DOHH2 (cell line): ENCODE results near the gene SNRNP25.

Experiments
- H3F3A ChIP-seq: fragments of 200-600 bp; sonication (generic), shearing (Covaris generic); 2 replicates; pipeline ENCODE4 v1.6.0; 2016; ENCODE audit warnings: antibody characterized with exemption, mild to moderate bottlenecking; ENCODE audit not compliant: control insufficient read depth, insufficient read depth
- H3K27ac ChIP-seq: fragments of 200-600 bp; sonication (generic); 2 replicates; pipeline ENCODE4 v1.5.1; 2014; ENCODE audit warnings: low read depth, mild to moderate bottlenecking, low read length, moderate library complexity
- H3K27me3 ChIP-seq: fragments of 200-600 bp; sonication (generic); 2 replicates; pipeline ENCODE4 v1.6.1; 2014; ENCODE audit warnings: mild to moderate bottlenecking, low read length, mixed read lengths; ENCODE audit not compliant: control insufficient read depth
- H3K36me3 ChIP-seq: fragments of 200-600 bp; sonication (generic); 2 replicates; pipeline ENCODE4 v1.6.1; 2014; ENCODE audit warnings: mild to moderate bottlenecking, low read length, moderate library complexity, mixed read lengths; ENCODE audit not compliant: control insufficient read depth
- H3K4me1 ChIP-seq: fragments of 200-600 bp; sonication (generic); 2 replicates; pipeline ENCODE4 v1.6.1; 2014; ENCODE audit warnings: mild to moderate bottlenecking, low read length, mixed read lengths; ENCODE audit not compliant: control insufficient read depth
- H3K4me2 ChIP-seq: fragments of 200-600 bp; sonication (generic); 2 replicates; pipeline ENCODE4 v1.6.0; 2014; ENCODE audit warnings: mild to moderate bottlenecking, low read length, moderate library complexity
- H3K4me3 ChIP-seq: fragments of 200-600 bp; sonication (generic); 2 replicates; pipeline ENCODE4 v1.5.1; 2014; ENCODE audit warnings: mild to moderate bottlenecking, low read length, mixed read lengths
- H3K79me2 ChIP-seq: fragments of 200-600 bp; sonication (generic); 2 replicates; pipeline ENCODE4 v1.6.1; 2014; ENCODE audit warnings: mild to moderate bottlenecking, low read length, mixed read lengths; ENCODE audit not compliant: control insufficient read depth
- H3K9me2 ChIP-seq: fragments of 200-600 bp; sonication (generic); replicated peaks from 2 replicates; pipeline ENCODE4 v1.6.1; 2014; ENCODE audit warnings: mild to moderate bottlenecking, low read length, mixed read lengths; ENCODE audit not compliant: control insufficient read depth
- H3K9me3 ChIP-seq: fragments of 200-600 bp; sonication (generic); 2 replicates; pipeline ENCODE4 v1.6.1; 2014; ENCODE audit warnings: antibody characterized with exemption, low read length, mixed read lengths; ENCODE audit not compliant: control insufficient read depth, insufficient read depth
- H4K20me1 ChIP-seq: fragments of 200-600 bp; sonication (generic); 2 replicates; pipeline ENCODE4 v1.6.0; 2014; ENCODE audit warnings: low read depth, mild to moderate bottlenecking, antibody characterized with exemption, low read length, moderate library complexity; ENCODE audit not compliant: control insufficient read depth, insufficient read depth
- CTCF ChIP-seq: fragments of 200-600 bp; sonication (generic); IDR thresholded peaks from one replicate; pipeline ENCODE4 v1.5.1; 2014; ENCODE audit warnings: antibody characterized with exemption, mild to moderate bottlenecking, low read depth, low read length; ENCODE audit not compliant: poor library complexity, severe bottlenecking
- EZH2phosphoT487 ChIP-seq: fragments of 200-600 bp; sonication (generic); IDR thresholded peaks from 2 replicates; pipeline ENCODE4 v1.6.1; 2017; ENCODE audit warnings: borderline replicate concordance, mild to moderate bottlenecking, antibody characterized with exemption, low read length, moderate library complexity, mixed read lengths

SNRNP25 gene

GRCh38 chr16:62968-63391 lies 9.4 kb downstream of the SNRNP25 start:
- TF ChIP-seq EZH2phosphoT487 (no peak), CTCF (no peak)
- no peaks in the 10 kb centered on the region for H3F3A ChIP-seq
- no peak overlapping the region for H3K4me2 ChIP-seq
- H3K9me2 ChIP-seq: no peaks in the 10 kb centered on the region
- no peaks in the 10 kb centered on the region for H3K9me3 ChIP-seq
- peaks cover 13% of the 10 kb centered on the region for H3K36me3 ChIP-seq
- H3K27me3 ChIP-seq: peaks cover 10% of the 10 kb centered on the region; the same call in 1 of the 2 replicates
- no peak overlapping the region for H3K4me3 ChIP-seq
- no peaks in the 10 kb centered on the region for H3K4me1 ChIP-seq
- no peaks in the 10 kb centered on the region for H4K20me1 ChIP-seq
- no peak overlapping the region for H3K27ac ChIP-seq
- no peaks in the 10 kb centered on the region for H3K79me2 ChIP-seq

GRCh38 chr16:63466-63865 lies 9.8 kb downstream of the SNRNP25 start:
- no peaks in the 10 kb centered on the region for H3K9me3 ChIP-seq
- no peaks in the 10 kb centered on the region for H3K79me2 ChIP-seq
- no peaks in the 10 kb centered on the region for H3K9me2 ChIP-seq
- no peak overlapping the region for H3K4me3 ChIP-seq
- no peaks in the 10 kb centered on the region for H3K4me1 ChIP-seq
- no peaks in the 10 kb centered on the region for H4K20me1 ChIP-seq
- H3K27me3 ChIP-seq: peaks cover 10% of the 10 kb centered on the region; the same call in 1 of the 2 replicates
- H3K4me2 ChIP-seq: no peak overlapping the region
- peaks cover 8% of the 10 kb centered on the region for H3K36me3 ChIP-seq
- H3K27ac ChIP-seq: no peak overlapping the region
- no peak for TF ChIP-seq CTCF
- no peak for TF ChIP-seq EZH2phosphoT487
- no peaks in the 10 kb centered on the region for H3F3A ChIP-seq

- Histone ChIP-seq H4K20me1 (no peaks in the 10 kb centered on the region), H3K36me3 (no peaks in the 10 kb centered on the region; the same call in 1 of the 2 replicates), H3K9me2 (no peaks in the 10 kb centered on the region), H3K27ac (no peak overlapping the region), H3K9me3 (no peaks in the 10 kb centered on the region), H3K79me2 (no peaks in the 10 kb centered on the region), H3K4me2 (no peak overlapping the region), H3K27me3 (peaks cover 15% of the 10 kb centered on the region; the same call in 1 of the 2 replicates), H3K4me1 (no peaks in the 10 kb centered on the region), H3K4me3 (no peak overlapping the region), H3F3A (no peaks in the 10 kb centered on the region)
- TF ChIP-seq EZH2phosphoT487 (no peak), CTCF (no peak)
Observed at GRCh38 chr16:63998-64913, 10.6 kb downstream of the SNRNP25 start.
